ENCODE data around the gene PSMD5.

Gene PSMD5

GRCh38 chr9:120768247-120768646 lies 74.5 kb downstream of the PSMD5 start:
- no peaks in the 10 kb centered on the region for H3K79me2 ChIP-seq (ENCODE audit: insufficient read depth, low read length)
- H3K9me2 ChIP-seq (replicated peaks; ENCODE audit: insufficient read depth, low read length) = no peaks in the 10 kb centered on the region
- TF ChIP-seq EZH2phosphoT487 (conservative IDR thresholded peaks at IDR 0.05; ENCODE audit: low read length) = no peak
- TF ChIP-seq, protein P1, sequence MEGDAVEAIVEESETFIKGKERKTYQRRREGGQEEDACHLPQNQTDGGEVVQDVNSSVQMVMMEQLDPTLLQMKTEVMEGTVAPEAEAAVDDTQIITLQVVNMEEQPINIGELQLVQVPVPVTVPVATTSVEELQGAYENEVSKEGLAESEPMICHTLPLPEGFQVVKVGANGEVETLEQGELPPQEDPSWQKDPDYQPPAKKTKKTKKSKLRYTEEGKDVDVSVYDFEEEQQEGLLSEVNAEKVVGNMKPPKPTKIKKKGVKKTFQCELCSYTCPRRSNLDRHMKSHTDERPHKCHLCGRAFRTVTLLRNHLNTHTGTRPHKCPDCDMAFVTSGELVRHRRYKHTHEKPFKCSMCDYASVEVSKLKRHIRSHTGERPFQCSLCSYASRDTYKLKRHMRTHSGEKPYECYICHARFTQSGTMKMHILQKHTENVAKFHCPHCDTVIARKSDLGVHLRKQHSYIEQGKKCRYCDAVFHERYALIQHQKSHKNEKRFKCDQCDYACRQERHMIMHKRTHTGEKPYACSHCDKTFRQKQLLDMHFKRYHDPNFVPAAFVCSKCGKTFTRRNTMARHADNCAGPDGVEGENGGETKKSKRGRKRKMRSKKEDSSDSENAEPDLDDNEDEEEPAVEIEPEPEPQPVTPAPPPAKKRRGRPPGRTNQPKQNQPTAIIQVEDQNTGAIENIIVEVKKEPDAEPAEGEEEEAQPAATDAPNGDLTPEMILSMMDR (IDR thresholded peaks at IDR 0.05; ENCODE audit: insufficient read depth, low read length, poor library complexity, severe bottlenecking) = no peak
- no peaks in the 10 kb centered on the region for H4K20me1 ChIP-seq (ENCODE audit: low read depth, low read length)
- peaks cover 19% of the 10 kb centered on the region; the same call in 1 of the 2 replicates for H3K36me3 ChIP-seq (ENCODE audit: low read length)
- no peak overlapping the region for H3K9ac ChIP-seq (ENCODE audit: low read length)
- H3K27me3 ChIP-seq (ENCODE audit: low read length) = no peaks in the 10 kb centered on the region
- H2AFZ ChIP-seq (ENCODE audit: low read depth, low read length, severe bottlenecking) = no peak overlapping the region
- no peaks in the 10 kb centered on the region for H3F3A ChIP-seq (ENCODE audit: insufficient read depth)
- no peaks in the 10 kb centered on the region for H3K9me3 ChIP-seq (ENCODE audit: insufficient read depth, low read length)
- H3K27ac ChIP-seq (ENCODE audit: low read depth, low read length) = no peak overlapping the region
- no peak overlapping the region for H3K4me2 ChIP-seq (ENCODE audit: low read depth, low read length, poor library complexity, severe bottlenecking)
- no peak overlapping the region for H3K4me3 ChIP-seq (ENCODE audit: insufficient read depth, low read length, poor library complexity, severe bottlenecking)

GRCh38 chr9:120767451-120767850 lies 75.3 kb downstream of the PSMD5 start:
- Histone ChIP-seq H3K4me2 (ENCODE audit: low read depth, low read length, poor library complexity, severe bottlenecking) (no peak overlapping the region), H3K27ac (ENCODE audit: low read depth, low read length) (no peak overlapping the region)

More at GRCh38 chr9:120767451-120767850, 75.3 kb downstream of the PSMD5 start:
- Histone ChIP-seq H3K9me3 (ENCODE audit: insufficient read depth, low read length) (no peaks in the 10 kb centered on the region), H3K9me2 (replicated peaks; ENCODE audit: insufficient read depth, low read length) (no peaks in the 10 kb centered on the region), H3F3A (ENCODE audit: insufficient read depth) (no peaks in the 10 kb centered on the region), H3K36me3 (ENCODE audit: low read length) (peaks cover 22% of the 10 kb centered on the region; the same call in 1 of the 2 replicates), H3K79me2 (ENCODE audit: insufficient read depth, low read length) (no peaks in the 10 kb centered on the region), H3K9ac (ENCODE audit: low read length) (no peak overlapping the region), H3K4me3 (ENCODE audit: insufficient read depth, low read length, poor library complexity, severe bottlenecking) (no peak overlapping the region), H2AFZ (ENCODE audit: low read depth, low read length, severe bottlenecking) (no peak overlapping the region), H3K27me3 (ENCODE audit: low read length) (no peaks in the 10 kb centered on the region), H4K20me1 (ENCODE audit: low read depth, low read length) (no peaks in the 10 kb centered on the region)
- TF ChIP-seq, protein P1 (IDR thresholded peaks at IDR 0.05; ENCODE audit: insufficient read depth, low read length, poor library complexity, severe bottlenecking) = no peak
- no peak for TF ChIP-seq EZH2phosphoT487 (conservative IDR thresholded peaks at IDR 0.05; ENCODE audit: low read length)

Measured in SU-DHL-6 (cell line).